HG03439 (cell line): ENCODE data around the gene CAMTA1.
A peak's percentile ranks its signal among the peaks of the same experiment; 100 is the strongest.
"Not testable (repeated sequence)": the region's sequence is repeated elsewhere in the genome, so short reads cannot be mapped to it uniquely, and the experiment has no call there.

Source experiments
- ATAC-seq: cut with Tn5 transposase; IDR thresholded peaks from one replicate; pipeline ENCODE4 v1.9.1; 2021; ENCODE audit warnings: mild to moderate bottlenecking, moderate library complexity; ENCODE audit not compliant: unreplicated experiment

CAMTA1 gene

GRCh38 chr1:6805004-6805416 is 19.8 kb downstream of the CAMTA1 start:
- no peak for ATAC-seq

- no peak for ATAC-seq
These were observed 22.5 kb downstream of the CAMTA1 start for GRCh38 chr1:6807782-6808181.

GRCh38 chr1:6809461-6809860 is 24.2 kb downstream of the CAMTA1 start:
- ATAC-seq: no peak

GRCh38 chr1:6810146-6810734 is 25.0 kb downstream of the CAMTA1 start:
- not testable (repeated sequence) for ATAC-seq

GRCh38 chr1:6811583-6811982 is 26.3 kb downstream of the CAMTA1 start:
- ATAC-seq: no peak

GRCh38 chr1:6813165-6813564 is 27.9 kb downstream of the CAMTA1 start:
- no peak for ATAC-seq

GRCh38 chr1:6815726-6816125 is 30.5 kb downstream of the CAMTA1 start:
- no peak for ATAC-seq

GRCh38 chr1:6819246-6820040 is 34.2 kb downstream of the CAMTA1 start:
- ATAC-seq: no peak

GRCh38 chr1:6820899-6821298 is 35.6 kb downstream of the CAMTA1 start:
- no peak for ATAC-seq

GRCh38 chr1:6822530-6823359 is 37.5 kb downstream of the CAMTA1 start:
- ATAC-seq: peak; percentile 62

GRCh38 chr1:6823793-6824192 is 38.5 kb downstream of the CAMTA1 start:
- ATAC-seq: no peak

GRCh38 chr1:6824665-6825368 is 39.6 kb downstream of the CAMTA1 start:
- ATAC-seq: no peak

GRCh38 chr1:6825828-6826227 is 40.6 kb downstream of the CAMTA1 start:
- no peak for ATAC-seq

GRCh38 chr1:6827079-6827478 is 41.8 kb downstream of the CAMTA1 start:
- ATAC-seq: no peak

GRCh38 chr1:6827630-6828165 is 42.4 kb downstream of the CAMTA1 start:
- no peak for ATAC-seq

GRCh38 chr1:6831366-6831765 is 46.1 kb downstream of the CAMTA1 start:
- no peak for ATAC-seq

GRCh38 chr1:6832006-6832405 is 46.8 kb downstream of the CAMTA1 start:
- ATAC-seq: not testable (repeated sequence)

- ATAC-seq: no peak
These were observed 47.4 kb downstream of the CAMTA1 start for GRCh38 chr1:6832531-6833188.

- ATAC-seq: no peak
These were observed 48.5 kb downstream of the CAMTA1 start for GRCh38 chr1:6833804-6834203.

- ATAC-seq: no peak
These were observed 49.1 kb downstream of the CAMTA1 start for GRCh38 chr1:6834366-6834765.
